Panc1 (cell line): ENCODE results near the gene ALDH1A1. TPM values are rescaled to one million over a fixed set of nuclear protein-coding genes. Genes with fewer than 3 reads are reported as not detected.

ENCODE experiments used
- ATAC-seq: fragments of 200-7000 bp; cut with Tn5 transposase; 2 replicates; pipeline ENCODE4 v1.9.1; 2020; ENCODE audit warnings: mild to moderate bottlenecking, moderate library complexity
- BruUV-seq: library from RNA; stranded (reverse); fragments of 400-500 nt; replicated peaks from 2 replicates; lab custom pipeline; 2021; lab: Mats Ljungman, UMichigan
- CTCF ChIA-PET: fragments of 300-600 bp; sonication (Branson Sonifier 250); formaldehyde crosslinking; loops from one replicate; lab custom pipeline; 2022; ENCODE audit warnings: antibody characterized with exemption; lab: Charles Lee
- POLR2A ChIA-PET: fragments of 300-600 bp; sonication (Branson Sonifier 250); formaldehyde crosslinking; loops from one replicate; lab custom pipeline; 2022; ENCODE audit warnings: antibody characterized with exemption; lab: Charles Lee
- DNase-seq: peaks from one replicate; pipeline ENCODE4 v3.0.0-alpha.2; 2010; ENCODE audit warnings: low read depth, low spot score
- H3K27ac ChIP-seq: 2 replicates; pipeline ENCODE4 v1.5.1; 2011; ENCODE audit warnings: mild to moderate bottlenecking, low read length, inconsistent platforms
- H3K27me3 ChIP-seq: fragments of 200-500 bp; sonication (Bioruptor generic); 2 replicates; pipeline ENCODE4 v1.6.0; 2014; ENCODE audit warnings: low read length, inconsistent platforms; ENCODE audit not compliant: control insufficient read depth, insufficient read depth
- H3K36me3 ChIP-seq: fragments of 200-500 bp; sonication (Bioruptor generic); 2 replicates; pipeline ENCODE4 v1.5.1; 2014; ENCODE audit warnings: inconsistent platforms, mild to moderate bottlenecking, low read length, moderate library complexity; ENCODE audit not compliant: control insufficient read depth, insufficient read depth
- H3K4me1 ChIP-seq: 2 replicates; pipeline ENCODE4 v1.5.1; 2011; ENCODE audit warnings: inconsistent platforms, mild to moderate bottlenecking, low read length, moderate library complexity; ENCODE audit not compliant: control insufficient read depth, insufficient read depth
- H3K4me3 ChIP-seq, 2 experiments: 2 replicates each; pipeline ENCODE4 v1.5.1; 2011 to 2012; ENCODE audit warnings: low read depth in 2 of 2, low read length in 2 of 2, mild to moderate bottlenecking in 2 of 2, inconsistent platforms in 1 of 2, moderate library complexity in 1 of 2
- H3K9me3 ChIP-seq: fragments of 200-500 bp; sonication (Bioruptor generic); 2 replicates; pipeline ENCODE4 v1.5.1; 2014; ENCODE audit warnings: low read depth, mild to moderate bottlenecking, inconsistent platforms, low read length, moderate library complexity; ENCODE audit not compliant: control insufficient read depth, insufficient read depth
- CTCF ChIP-seq: fragments of 450-650 bp; IDR thresholded peaks from 2 replicates; pipeline ENCODE4 v1.5.1; 2017; ENCODE audit warnings: mild to moderate bottlenecking
- POLR2AphosphoS5 ChIP-seq: IDR thresholded peaks from 2 replicates; pipeline ENCODE4 v1.6.1; 2012; ENCODE audit warnings: mild to moderate bottlenecking, low read depth, low read length, moderate library complexity
- REST ChIP-seq, 2 experiments: IDR thresholded peaks; 2 replicates each; pipeline ENCODE4 v1.6.1; 2011 to 2012; ENCODE audit warnings: low read depth in 2 of 2, control low read depth in 1 of 2, low read length in 1 of 2, mild to moderate bottlenecking in 1 of 2, moderate library complexity in 1 of 2; ENCODE audit not compliant: insufficient read depth in 1 of 2
- SIN3A ChIP-seq: IDR thresholded peaks from 2 replicates; pipeline ENCODE4 v1.6.1; 2012; ENCODE audit warnings: low read depth, mild to moderate bottlenecking, low read length, moderate library complexity, borderline replicate concordance; ENCODE audit not compliant: insufficient read depth
- TCF7L2 ChIP-seq: IDR thresholded peaks from 2 replicates; pipeline ENCODE4 v1.6.1; 2011; ENCODE audit warnings: mild to moderate bottlenecking, low read depth, low read length, inconsistent platforms
- in situ Hi-C: cut with HindIII; loops from 2 replicates; pipeline ENCODE4 v1.10.0; 2016; ENCODE audit warnings: low sequenced_read_pairs, low pct_unique_long_range_greater_than_20kb
- intact Hi-C: fragments of 100-400 bp; cut with micrococcal nuclease; formaldehyde crosslinking; loops from one replicate; pipeline ENCODE4 v1.10.0; 2022; ENCODE audit not compliant: unreplicated experiment
- total RNA-seq: library from RNA; stranded (reverse); gene quantifications from one replicate; pipeline ENCODE4 v1.2.1, GENCODE V29; 2021; ENCODE audit not compliant: unreplicated experiment

ALDH1A1 gene
- total RNA-seq, 1 experiment from 2014 or later = 0.54 TPM

DNA sequence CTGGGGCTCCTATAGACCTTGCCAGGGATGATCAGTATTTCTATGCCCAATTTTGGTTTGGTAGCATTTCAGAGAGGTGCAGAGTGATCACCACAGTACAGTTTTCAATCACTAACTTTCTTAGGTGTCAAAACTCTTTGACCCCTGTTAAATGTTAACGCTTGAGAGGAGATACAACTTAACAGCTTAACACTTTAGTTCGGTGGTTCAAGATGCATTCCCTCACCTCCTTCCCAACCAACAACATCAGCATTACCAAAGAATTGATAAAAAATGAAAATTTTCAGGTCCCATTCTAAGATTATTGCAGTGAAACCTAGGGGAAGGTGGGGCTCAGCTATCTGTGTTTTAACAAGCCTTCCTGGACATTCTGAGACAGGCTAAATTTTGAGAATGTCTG, 16.2 kb downstream of the ALDH1A1 start:
- ChIA-PET POLR2A (no interaction called here), CTCF (no interaction called here)
- Histone ChIP-seq H3K27me3 (no peaks in the 10 kb centered on the region; the same call in 1 of the 2 replicates), H3K27ac (no peak overlapping the region), H3K9me3 (no peaks in the 10 kb centered on the region), H3K4me1 (no peaks in the 10 kb centered on the region), H3K4me3 (no peak overlapping the region), H3K36me3 (no peaks in the 10 kb centered on the region)
- in situ Hi-C loops = no loop called here
- ATAC-seq = no peak
- TF ChIP-seq SIN3A (no peak), POLR2AphosphoS5 (no peak), REST (IDR thresholded peaks at IDR 0.05; ENCODE audit: insufficient read depth in 1 of 2, low read depth in 2 of 2, low read length in 1 of 2) (no peak), TCF7L2 (no peak)
- no TSS peak for BruUV-seq
- intact Hi-C loops = no loop called here
- no peak for DNase-seq

- BruUV-seq = no TSS peak
- DNase-seq (no peak), ATAC-seq (no peak)
- H3K4me3 ChIP-seq = no peak overlapping the region
- H3K36me3 ChIP-seq = no peaks in the 10 kb centered on the region
- no peak for TF ChIP-seq CTCF
- TF ChIP-seq REST (IDR thresholded peaks at IDR 0.05; ENCODE audit: insufficient read depth in 1 of 2, low read depth in 2 of 2, low read length in 1 of 2) = no peak
- TF ChIP-seq SIN3A = no peak
- no peak for TF ChIP-seq TCF7L2
- TF ChIP-seq POLR2AphosphoS5 = no peak
- no peaks in the 10 kb centered on the region for H3K27me3 ChIP-seq
- H3K4me1 ChIP-seq = no peaks in the 10 kb centered on the region
- in situ Hi-C loops (no loop called here), intact Hi-C loops (no loop called here)
- no peaks in the 10 kb centered on the region for H3K9me3 ChIP-seq
- POLR2A ChIA-PET = no interaction called here
- CTCF ChIA-PET = no interaction called here
- no peak overlapping the region for H3K27ac ChIP-seq
These were observed 16.6 kb downstream of the ALDH1A1 start for GRCh38 chr9:72936266-72936665.
